NCI-H2081 (cell line): ENCODE results near the gene TMCC1.
"Not testable (repeated sequence)": the region's sequence is repeated elsewhere in the genome, so short reads cannot be mapped to it uniquely, and the experiment has no call there.

Experiments
- DNase-seq, 2 experiments: peaks; one replicate each; lab custom pipeline; 2025; lab: John Stamatoyannopoulos, UW

Gene TMCC1

DNA sequence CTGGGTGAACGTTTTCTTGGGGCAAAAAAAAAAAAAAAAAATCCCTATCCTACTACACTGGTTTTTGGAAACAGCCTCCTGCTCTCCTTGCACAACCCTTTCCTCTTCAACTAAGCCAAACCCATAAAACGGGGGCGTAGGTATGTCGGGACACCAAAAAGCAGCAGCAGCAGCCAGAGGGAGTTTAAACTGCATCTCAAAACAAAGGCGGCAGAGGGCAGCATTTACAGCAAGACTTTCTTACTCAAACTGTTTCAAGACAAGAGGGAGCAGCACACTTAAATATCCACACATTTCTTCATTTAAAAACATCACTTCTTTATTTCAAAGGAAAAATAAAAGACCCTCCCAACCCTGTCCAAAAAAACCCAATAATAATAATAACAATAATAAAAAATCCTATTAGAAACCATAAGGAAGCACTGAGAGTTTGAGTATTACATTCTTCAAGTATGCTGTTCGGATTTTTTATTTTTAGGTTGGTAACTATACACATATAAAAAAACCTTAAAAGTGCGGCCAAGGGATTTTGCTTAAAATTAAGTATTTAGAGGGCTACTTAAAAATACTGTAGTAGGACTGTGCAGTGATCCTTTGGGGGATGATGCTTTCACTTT, 243.1 kb downstream of the TMCC1 start:
- peak; percentile 62 to 64 for DNase-seq

DNA sequence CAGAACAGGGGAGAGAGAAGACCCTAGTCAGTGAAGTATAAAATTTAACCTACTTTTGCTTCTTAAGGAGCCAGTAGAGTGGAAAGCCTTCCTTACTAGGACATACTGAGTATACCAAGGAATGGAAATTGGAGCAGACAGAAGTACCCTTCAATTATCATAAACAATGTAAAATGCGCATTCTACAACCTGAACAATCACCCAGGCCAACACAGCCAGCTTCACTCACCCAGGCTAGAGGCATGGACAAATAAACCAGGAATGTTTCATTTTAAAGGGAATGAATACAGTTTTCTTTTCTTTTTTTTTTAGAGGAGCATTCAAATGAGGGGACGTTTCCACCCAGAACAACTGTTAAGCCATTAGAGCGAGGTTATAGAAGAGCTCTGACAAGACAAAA, 245.1 kb downstream of the TMCC1 start:
- no peak for DNase-seq

- no peak for DNase-seq
These were observed 248.2 kb downstream of the TMCC1 start for GRCh38 chr3:129645286-129645685.

DNA sequence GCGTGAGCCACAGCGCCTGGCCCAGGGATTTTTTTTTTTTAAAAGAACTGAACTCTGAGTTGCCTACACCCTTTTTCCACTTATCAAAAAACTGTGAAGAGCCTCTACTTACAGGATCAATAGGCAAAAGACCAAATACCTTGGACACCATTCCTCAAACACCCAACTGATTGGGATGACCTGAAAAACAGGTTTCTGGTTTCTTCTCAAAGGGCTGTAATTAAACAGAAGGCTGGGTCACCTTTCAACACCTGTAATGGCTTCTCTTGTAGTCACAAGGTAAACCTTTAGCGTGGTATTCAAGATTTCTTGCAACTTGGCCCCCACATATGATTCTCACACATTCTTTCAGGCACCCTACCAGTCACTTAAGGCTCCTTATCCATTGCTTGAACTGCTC, 248.7 kb downstream of the TMCC1 start:
- no peak for DNase-seq

GRCh38 chr3:129641567-129642260, 251.8 kb downstream of the TMCC1 start:
- DNase-seq = not testable (repeated sequence)

DNA sequence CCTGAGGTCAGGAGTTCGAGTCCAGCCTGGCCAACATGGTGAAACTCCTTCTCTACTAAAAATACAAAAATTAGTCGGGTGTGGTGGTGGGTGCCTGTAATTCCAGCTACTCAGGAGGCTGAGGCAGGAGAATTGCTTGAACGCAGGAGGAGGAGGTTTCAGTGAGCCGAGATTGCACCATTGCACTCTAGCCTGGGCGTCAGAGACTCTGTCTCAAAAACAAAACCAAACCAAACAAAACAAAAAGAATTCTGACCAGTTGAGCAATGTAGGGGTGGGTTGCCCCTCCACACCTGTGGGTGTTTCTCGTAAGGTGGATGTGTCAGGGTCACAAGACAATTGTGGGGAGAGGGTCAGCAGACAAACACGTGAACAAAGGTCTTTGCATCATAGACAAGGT, 252.5 kb downstream of the TMCC1 start:
- DNase-seq = not testable (repeated sequence)

DNA sequence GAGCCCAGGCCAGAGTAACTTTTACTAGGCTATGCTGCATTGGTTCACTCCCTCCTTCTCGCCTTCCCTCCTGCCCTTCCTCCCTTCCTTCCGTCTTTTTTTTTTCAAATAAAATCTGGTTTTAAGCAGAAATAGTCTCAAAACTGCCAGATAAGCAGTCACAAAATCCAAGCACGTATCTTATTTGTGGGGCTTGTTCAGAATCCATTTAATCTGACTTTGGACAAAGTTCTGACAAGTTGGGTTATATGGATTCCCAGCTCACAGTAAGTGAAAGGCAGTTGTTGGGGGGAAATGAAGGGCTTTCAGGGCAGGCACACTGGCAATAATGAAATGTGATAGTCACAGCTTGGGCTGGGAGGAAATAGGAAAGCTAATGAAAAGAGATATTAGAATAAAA, 255.0 kb downstream of the TMCC1 start:
- no peak for DNase-seq

- no peak for DNase-seq
These were observed 257.4 kb downstream of the TMCC1 start for GRCh38 chr3:129636082-129636481.

DNA sequence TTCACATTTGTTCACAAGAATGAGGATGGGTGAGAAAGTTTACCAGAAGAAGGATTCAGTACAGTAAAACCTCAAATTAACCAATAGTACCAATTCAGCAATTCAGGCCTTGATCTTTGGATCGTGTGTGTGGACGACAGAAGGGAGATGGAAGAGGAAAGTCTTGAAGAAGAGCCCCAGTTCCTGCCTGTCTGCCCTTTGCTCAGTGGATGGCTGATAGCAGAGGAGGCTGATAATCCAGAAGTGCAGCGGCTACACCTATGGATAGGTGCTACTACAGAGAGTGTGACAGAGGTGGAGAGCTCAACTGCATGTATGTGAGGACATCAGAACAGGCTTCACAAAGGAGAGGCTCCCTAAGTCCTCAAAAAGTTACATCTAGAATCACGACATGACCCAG, 257.9 kb downstream of the TMCC1 start:
- no peak for DNase-seq

- no peak for DNase-seq
These were observed 259.6 kb downstream of the TMCC1 start for GRCh38 chr3:129633751-129634481.

DNA sequence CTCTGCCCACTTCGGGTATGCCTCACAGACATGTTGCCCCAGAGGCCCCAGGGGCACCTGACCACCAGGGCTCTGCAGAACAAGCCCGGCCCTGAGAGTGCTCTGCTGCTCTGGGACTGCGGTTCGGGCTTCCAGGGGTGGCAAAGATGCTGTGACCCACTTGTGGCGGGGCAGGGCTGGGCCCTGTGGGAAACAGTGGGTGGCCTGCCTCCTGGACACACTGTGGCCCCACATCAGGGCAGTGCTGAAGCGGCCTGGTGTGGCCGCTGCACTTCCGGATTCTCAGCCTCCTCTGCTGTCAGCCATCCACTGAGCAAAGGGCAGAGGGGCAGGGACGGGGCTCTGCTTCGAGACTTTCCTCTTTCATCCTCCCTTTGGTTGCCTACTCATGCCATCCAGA, 260.5 kb downstream of the TMCC1 start:
- DNase-seq = no peak

DNA sequence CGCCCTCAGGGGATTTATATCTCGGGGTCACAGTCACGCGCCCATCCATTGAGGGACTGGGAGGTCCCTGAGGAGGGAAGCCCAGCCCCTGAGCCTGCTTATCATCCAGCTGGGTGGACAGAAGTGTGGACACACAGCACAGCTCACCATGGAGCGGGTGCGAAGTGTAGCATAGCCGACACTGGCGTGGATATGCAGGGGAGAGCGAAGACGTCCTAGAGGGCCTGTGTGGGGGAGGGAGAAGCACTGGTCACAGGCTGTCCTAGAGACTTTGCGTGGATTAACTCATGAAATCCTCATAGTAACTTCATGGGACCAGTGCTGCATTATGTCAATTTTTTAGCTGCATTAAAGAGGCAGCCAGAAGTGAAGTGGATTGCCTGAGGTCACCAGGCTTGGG, 261.0 kb downstream of the TMCC1 start:
- DNase-seq = no peak

GRCh38 chr3:129632056-129632455, 261.5 kb downstream of the TMCC1 start:
- no peak for DNase-seq

DNA sequence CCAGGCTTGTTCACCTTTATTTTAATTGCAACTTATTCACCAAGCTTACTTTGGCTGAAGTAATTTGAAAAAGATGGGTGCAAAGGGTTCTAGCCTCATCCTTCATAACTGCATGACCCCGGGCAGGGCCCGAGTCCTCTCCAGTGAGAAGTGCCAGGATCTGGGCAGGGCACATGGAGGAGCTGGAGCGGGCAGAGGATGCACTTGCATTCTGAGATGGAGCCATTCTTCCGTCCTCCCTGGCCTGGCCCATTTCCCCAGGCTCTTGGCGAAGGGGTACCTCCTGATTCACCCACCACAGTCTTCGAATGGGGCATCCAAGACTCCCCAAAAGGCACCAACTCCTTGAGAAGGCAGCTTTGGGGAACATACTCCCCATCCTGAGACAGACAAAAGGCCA, 264.5 kb downstream of the TMCC1 start:
- no peak for DNase-seq

GRCh38 chr3:129628169-129628522, 265.4 kb downstream of the TMCC1 start:
- DNase-seq = no peak

- DNase-seq = peak; percentile 57 to 65
These were observed 266.0 kb downstream of the TMCC1 start for GRCh38 chr3:129627350-129628168.

GRCh38 chr3:129626744-129627349, 266.7 kb downstream of the TMCC1 start:
- DNase-seq = peak; percentile 64 to 69

GRCh38 chr3:129625072-129625874, 268.2 kb downstream of the TMCC1 start:
- no peak for DNase-seq

GRCh38 chr3:129624347-129625071, 269.0 kb downstream of the TMCC1 start:
- DNase-seq = no peak

DNA sequence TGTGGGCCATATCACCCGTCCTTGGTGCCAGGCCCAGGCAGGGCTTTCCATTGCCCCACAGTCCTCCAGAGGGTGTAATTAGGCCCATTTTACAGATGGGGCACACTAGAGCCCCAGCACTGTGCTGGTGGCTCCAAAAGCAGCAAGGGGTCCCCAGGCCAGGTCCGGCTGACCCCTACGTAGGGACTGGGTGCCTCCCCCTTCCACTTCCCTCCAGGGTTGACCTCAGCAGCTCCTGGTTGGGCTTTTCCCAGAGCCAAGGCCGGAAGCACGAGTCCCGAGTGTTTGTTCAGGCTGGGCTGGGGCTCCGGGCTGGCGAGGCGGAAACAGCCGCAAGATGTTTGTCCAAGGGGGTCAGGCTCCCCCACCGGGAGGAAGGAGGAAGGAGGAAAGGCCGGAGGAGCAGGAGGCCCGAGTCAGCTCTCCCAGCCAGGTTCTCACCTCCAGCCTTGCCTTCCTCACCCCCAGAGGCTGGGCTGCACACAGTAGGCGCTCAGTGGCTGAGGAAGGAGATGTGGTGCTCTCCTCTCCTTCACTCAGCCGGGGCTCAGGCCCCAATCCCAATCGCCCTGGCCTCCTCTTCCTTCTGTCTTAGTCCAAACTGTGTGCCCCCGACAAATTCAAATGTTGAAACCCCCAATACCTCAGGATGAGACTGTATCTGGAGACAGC, 269.9 kb downstream of the TMCC1 start:
- no peak for DNase-seq
